A549 (cell line): ENCODE measurements around the gene LARGE1. TPM values are rescaled to one million over a fixed set of nuclear protein-coding genes. Genes with fewer than 3 reads are reported as not detected.

Experiments
- ATAC-seq, 2 experiments: fragments of 200-7000 bp in 1 of 2; fragments of >200 bp in 1 of 2; cut with Nextera tagmentation in 1 of 2; cut with Tn5 transposase in 1 of 2; 3 replicates each; pipeline versions ENCODE4 v1.8.0 to v1.9.1; 2018 to 2020; ENCODE audit warnings: mild to moderate bottlenecking in 1 of 2, moderate library complexity in 1 of 2
- CTCF ChIA-PET: fragments of 300-600 bp; sonication (Branson Sonifier 250); formaldehyde crosslinking; extraction: SDS; loops from one replicate; lab custom pipeline; 2021; ENCODE audit warnings: antibody characterized with exemption, inconsistent platforms; lab: Yijun Ruan, JAX
- POLR2A ChIA-PET: fragments of 350-600 bp; formaldehyde crosslinking; extraction: SDS; loops from one replicate; lab custom pipeline; 2021; ENCODE audit warnings: antibody characterized with exemption, inconsistent platforms; lab: Yijun Ruan, JAX
- DNase-seq, 2 experiments: peaks; one replicate each; pipeline versions ENCODE4 v3.0.0 to v3.0.0-alpha.2; 2011 to 2016; ENCODE audit warnings: low read depth in 1 of 2, low spot score in 1 of 2
- FAIRE-seq: peaks from 2 replicates; lab custom pipeline; 2011; peaks lifted over from hg19 to GRCh38; lab: Jason Lieb, UNC
- H3K27ac ChIP-seq, 2 experiments: fragments of >200 bp; sonication (Bioruptor Twin); formaldehyde crosslinking; 3 replicates each; pipeline ENCODE4 v1.5.1; 2016 to 2017
- H3K4me1 ChIP-seq: fragments of >200 bp; sonication (Bioruptor Twin); formaldehyde crosslinking; 3 replicates; pipeline ENCODE4 v1.6.1; 2016
- H3K4me2 ChIP-seq: fragments of >200 bp; sonication (Bioruptor Twin); formaldehyde crosslinking; 3 replicates; pipeline ENCODE4 v1.6.1; 2016
- H3K4me3 ChIP-seq: fragments of >200 bp; sonication (Bioruptor Twin); formaldehyde crosslinking; 3 replicates; pipeline ENCODE4 v1.5.1; 2016
- H3K9me3 ChIP-seq: fragments of >200 bp; sonication (Bioruptor Twin); formaldehyde crosslinking; 3 replicates; pipeline ENCODE4 v1.6.1; 2016
- CBX2 ChIP-seq: fragments of 200-600 bp; sonication (generic); IDR thresholded peaks from 2 replicates; pipeline ENCODE4 v1.6.1; 2016; ENCODE audit warnings: low read depth, mild to moderate bottlenecking, borderline replicate concordance
- CBX8 ChIP-seq: fragments of 200-600 bp; sonication (generic); IDR thresholded peaks from 2 replicates; pipeline ENCODE4 v1.6.1; 2016
- CEBPB ChIP-seq, 2 experiments: fragments of >200 bp in 1 of 2; sonication (Bioruptor Twin) in 1 of 2; formaldehyde crosslinking in 1 of 2; IDR thresholded peaks; 2 replicates each; pipeline ENCODE4 v1.6.1; 2012 to 2016
- CHD2 ChIP-seq: fragments of 150-350 bp; IDR thresholded peaks from 2 replicates; pipeline ENCODE4 v1.6.1; 2014; ENCODE audit warnings: low read length; ENCODE audit not compliant: partially characterized antibody
- CHD4 ChIP-seq: fragments of 200-600 bp; sonication (generic); IDR thresholded peaks from 2 replicates; pipeline ENCODE4 v1.6.1; 2016; ENCODE audit warnings: antibody characterized with exemption, mild to moderate bottlenecking, borderline replicate concordance
- E2F6 ChIP-seq: IDR thresholded peaks from 2 replicates; pipeline ENCODE4 v1.6.1; 2012; ENCODE audit warnings: low read depth, borderline replicate concordance
- EHMT2 ChIP-seq: fragments of 200-600 bp; sonication (generic); IDR thresholded peaks from 2 replicates; pipeline ENCODE4 v1.6.1; 2016; ENCODE audit warnings: antibody characterized with exemption, low read depth, mild to moderate bottlenecking, moderate library complexity
- ELK1 ChIP-seq: fragments of 150-350 bp; IDR thresholded peaks from 2 replicates; pipeline ENCODE4 v1.6.1; 2014; ENCODE audit warnings: low read depth, mild to moderate bottlenecking, low read length
- ESRRA ChIP-seq: fragments of 150-350 bp; IDR thresholded peaks from 2 replicates; pipeline ENCODE4 v1.6.1; 2014; ENCODE audit warnings: mild to moderate bottlenecking, low read length, borderline replicate concordance
- GATA3 ChIP-seq: IDR thresholded peaks from 2 replicates; pipeline ENCODE4 v1.6.1; 2012; ENCODE audit warnings: borderline replicate concordance
- HES2 ChIP-seq: fragments of >200 bp; sonication (Bioruptor Twin); formaldehyde crosslinking; IDR thresholded peaks from 2 replicates; pipeline ENCODE4 v1.6.1; 2016
- KDM1A ChIP-seq: fragments of 200-600 bp; sonication (generic); IDR thresholded peaks from 2 replicates; pipeline ENCODE4 v1.6.1; 2016; ENCODE audit warnings: low read depth, mild to moderate bottlenecking
- MAX ChIP-seq: IDR thresholded peaks from 2 replicates; pipeline ENCODE4 v1.6.1; 2012
- POLR2A ChIP-seq: IDR thresholded peaks from 2 replicates; pipeline ENCODE4 v1.6.1; 2012; ENCODE audit warnings: mild to moderate bottlenecking, low read length
- RFX5 ChIP-seq: fragments of 450-650 bp; IDR thresholded peaks from 2 replicates; pipeline ENCODE4 v1.7.1; 2014; ENCODE audit warnings: antibody characterized with exemption, mild to moderate bottlenecking, moderate library complexity
- RNF2 ChIP-seq: fragments of 200-600 bp; sonication (generic); IDR thresholded peaks from 2 replicates; pipeline ENCODE4 v1.6.1; 2016; ENCODE audit warnings: low read depth, mild to moderate bottlenecking, antibody characterized with exemption, moderate library complexity, borderline replicate concordance
- ZC3H11A ChIP-seq: fragments of 450-650 bp; IDR thresholded peaks from 2 replicates; pipeline ENCODE4 v1.6.1; 2014; ENCODE audit warnings: antibody characterized with exemption, mild to moderate bottlenecking
- ZFP36 ChIP-seq: fragments of 450-650 bp; IDR thresholded peaks from 2 replicates; pipeline ENCODE4 v1.6.1; 2014; ENCODE audit warnings: borderline replicate concordance; ENCODE audit not compliant: partially characterized antibody
- WGBS: methylation state at CpG from one replicate; pipeline ENCODE4 v1.1.6; 2017; ENCODE audit errors: missing lambda C conversion rate; 5-methylcytosine and 5-hydroxymethylcytosine counted together
- polyA plus RNA-seq, 4 experiments: library from polyadenylated mRNA; depleted of rRNA in 3 of 4; stranded (reverse); fragments of >200 nt; fragmentation: RNase III in 1 of 4; extraction: RNeasy Plus Mini Kit Qiagen cat#74134 plus additional on column Dnase treatment in 1 of 4; gene quantifications; 2 replicates in 3 of 4; 3 replicates in 1 of 4; pipeline ENCODE4 v1.2.3, GENCODE V29; 2011 to 2017

The LARGE1 gene
- polyA plus RNA-seq, 2 of the 4 experiments (the other 2 are of a cell fraction) = 2.7 to 5.8 TPM

GRCh38 chr22:33923033-33923432 is 2.8 kb upstream of the LARGE1 start (continued):
- TF ChIP-seq ESRRA (no peak), CEBPB (IDR thresholded peaks at IDR 0.05) (no peak), E2F6 (no peak), CHD4 (no peak), ELK1 (no peak), GATA3 (no peak), MAX (no peak), ZFP36 (no peak)

- FAIRE-seq (no peak), DNase-seq (no peak), ATAC-seq (peak in 1 of 2 experiments; percentile 37; a peak in 2 of 6 replicates)
- CTCF ChIA-PET = interaction anchor here (0.8 to 4.3 kb wide), 10 partner anchors 9 to 1102 kb away, joined by 3 to 18 read pairs (median 5); no protein-coding TSS in a partner anchor
- H3K9me3 ChIP-seq = no peaks in the 10 kb centered on the region
- H3K27ac ChIP-seq = peak overlapping the region; percentile 50 to 89; a peak in 4 of 6 replicates
- peaks cover 9% of the 10 kb centered on the region; the same call in 2 of the 3 replicates for H3K4me1 ChIP-seq
- H3K4me2 ChIP-seq = peak overlapping the region; percentile 99
- TF ChIP-seq RNF2 = no peak
- no peak for TF ChIP-seq KDM1A
- TF ChIP-seq CHD2 = no peak
- TF ChIP-seq MAX = no peak
- TF ChIP-seq ZC3H11A = no peak
- no peak for TF ChIP-seq CBX2
- WGBS = 3% methylated on average over 12 of the region's 23 CpGs
- peak overlapping the region; percentile 55 for H3K4me3 ChIP-seq
- POLR2A ChIA-PET = no interaction called here
These were observed 2.0 kb upstream of the LARGE1 start for GRCh38 chr22:33922349-33922681.

GRCh38 chr22:33921525-33922348 is 1.5 kb upstream of the LARGE1 start:
- under 1% methylated on average over 42 of the region's 52 CpGs for WGBS
- peak overlapping the region; percentile 55 for H3K4me3 ChIP-seq

More at GRCh38 chr22:33921525-33922348, 1.5 kb upstream of the LARGE1 start:
- Histone ChIP-seq H3K4me1 (peaks cover 9% of the 10 kb centered on the region; the same call in 2 of the 3 replicates), H3K27ac (peak overlapping the region; percentile 50 to 89; a peak in 5 of 6 replicates), H3K9me3 (no peaks in the 10 kb centered on the region), H3K4me2 (peak overlapping the region; percentile 99)
- CTCF ChIA-PET = interaction anchor here (1.0 to 4.3 kb wide), 9 partner anchors 10 to 1310 kb away, joined by 3 to 18 read pairs (median 4); no protein-coding TSS in a partner anchor
- FAIRE-seq (no peak), ATAC-seq (peak; percentile 27 to 64; a peak in 4 of 6 replicates), DNase-seq (peak; percentile 8 to 17)
- POLR2A ChIA-PET = interaction anchor here (0.6 kb wide), 1 partner anchor 403 kb away, joined by 3 read pairs; no protein-coding TSS in a partner anchor
- no peak for TF ChIP-seq RFX5
- TF ChIP-seq CBX8 = no peak
- no peak for TF ChIP-seq POLR2A
- no peak for TF ChIP-seq CHD4
- no peak for TF ChIP-seq HES2
- TF ChIP-seq EHMT2 = no peak
